GM19240 (cell line): ENCODE results near the gene PRIMA1.

Source experiments
- DNase-seq: peaks from one replicate; pipeline ENCODE4 v3.0.0; 2011; ENCODE audit warnings: low spot score; ENCODE audit not compliant: insufficient read length

PRIMA1 gene

GRCh38 chr14:93713726-93714405 is 74.4 kb downstream of the PRIMA1 start:
- DNase-seq: no peak

- no peak for DNase-seq
Measured at GRCh38 chr14:93712838-93713724, 75.2 kb downstream of the PRIMA1 start.

GRCh38 chr14:93712079-93712837 is 76.0 kb downstream of the PRIMA1 start:
- DNase-seq: no peak

- no peak for DNase-seq
Measured at GRCh38 chr14:93709249-93709648, 79.0 kb downstream of the PRIMA1 start.

- no peak for DNase-seq
Measured at GRCh38 chr14:93708800-93709199, 79.5 kb downstream of the PRIMA1 start.

- DNase-seq: no peak
Measured at GRCh38 chr14:93708311-93708734, 80.0 kb downstream of the PRIMA1 start.

GRCh38 chr14:93707475-93707874 is 80.8 kb downstream of the PRIMA1 start:
- no peak for DNase-seq

GRCh38 chr14:93706360-93706955 is 81.8 kb downstream of the PRIMA1 start:
- DNase-seq: no peak

- DNase-seq: no peak
Measured at GRCh38 chr14:93705513-93706156, 82.7 kb downstream of the PRIMA1 start.

- no peak for DNase-seq
Measured at GRCh38 chr14:93703941-93704340, 84.3 kb downstream of the PRIMA1 start.

- DNase-seq: no peak
Measured at GRCh38 chr14:93702946-93703345, 85.3 kb downstream of the PRIMA1 start.

GRCh38 chr14:93701562-93701961 is 86.7 kb downstream of the PRIMA1 start:
- DNase-seq: no peak

GRCh38 chr14:93700928-93701327 is 87.4 kb downstream of the PRIMA1 start:
- no peak for DNase-seq

GRCh38 chr14:93693914-93694313 is 94.4 kb downstream of the PRIMA1 start:
- no peak for DNase-seq

GRCh38 chr14:93691042-93691780 is 97.1 kb downstream of the PRIMA1 start:
- DNase-seq: no peak

GRCh38 chr14:93690146-93690545 is 98.1 kb downstream of the PRIMA1 start:
- no peak for DNase-seq

GRCh38 chr14:93688820-93689219 is 99.5 kb downstream of the PRIMA1 start:
- DNase-seq: no peak

- DNase-seq: no peak
Measured at GRCh38 chr14:93688239-93688666, 100.0 kb downstream of the PRIMA1 start.

GRCh38 chr14:93686268-93686667 is 102.0 kb downstream of the PRIMA1 start:
- DNase-seq: no peak
